ENCODE data around the gene USP9X. TPM values are rescaled to one million over a fixed set of nuclear protein-coding genes. Genes with fewer than 3 reads are reported as not detected.

USP9X gene
- total and polyA plus RNA-seq, 3 donors from 2014 or later, result 50.8 to 161 (median 135) TPM

DNA sequence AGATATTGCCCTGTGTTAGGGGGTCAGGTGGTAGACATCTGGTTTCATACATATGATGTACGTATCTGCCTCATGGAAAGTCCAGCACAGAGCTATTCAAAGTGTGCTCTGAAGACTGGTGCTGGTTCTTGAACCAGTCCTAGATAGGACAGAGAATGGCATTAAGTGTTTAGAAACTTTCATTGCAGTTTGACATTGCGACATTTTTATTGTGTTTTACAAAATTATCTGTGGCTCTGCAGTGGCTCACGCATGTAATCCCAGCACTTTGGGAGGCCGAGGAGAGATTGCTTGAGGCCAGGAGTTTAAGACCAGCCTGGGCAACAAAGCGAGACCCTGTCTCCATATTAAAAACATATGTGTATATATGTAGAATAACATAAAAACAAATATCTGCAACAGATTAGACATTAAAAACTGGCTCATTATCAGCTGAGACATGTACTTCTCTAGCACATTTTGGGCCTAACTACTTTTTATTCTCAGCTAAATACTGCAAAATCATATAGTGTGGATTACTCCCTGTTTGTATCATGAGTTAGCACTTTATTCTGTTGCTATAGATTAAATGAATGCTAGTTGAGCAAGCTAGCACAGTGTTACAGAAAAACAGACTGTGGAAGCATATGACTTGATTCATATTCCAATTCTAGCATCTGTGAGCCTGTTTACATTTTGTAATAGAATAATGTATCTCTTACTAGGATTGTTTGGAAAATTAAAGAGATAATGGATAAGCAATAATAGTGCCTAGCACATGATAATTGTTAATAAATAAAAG, 57.1 kb downstream of the USP9X start:
- H3K9me3 ChIP-seq, result no peaks in the 10 kb centered on the region
- TF ChIP-seq POLR2A (IDR thresholded peaks at IDR 0.05), result no peak
- TF ChIP-seq, protein P1, sequence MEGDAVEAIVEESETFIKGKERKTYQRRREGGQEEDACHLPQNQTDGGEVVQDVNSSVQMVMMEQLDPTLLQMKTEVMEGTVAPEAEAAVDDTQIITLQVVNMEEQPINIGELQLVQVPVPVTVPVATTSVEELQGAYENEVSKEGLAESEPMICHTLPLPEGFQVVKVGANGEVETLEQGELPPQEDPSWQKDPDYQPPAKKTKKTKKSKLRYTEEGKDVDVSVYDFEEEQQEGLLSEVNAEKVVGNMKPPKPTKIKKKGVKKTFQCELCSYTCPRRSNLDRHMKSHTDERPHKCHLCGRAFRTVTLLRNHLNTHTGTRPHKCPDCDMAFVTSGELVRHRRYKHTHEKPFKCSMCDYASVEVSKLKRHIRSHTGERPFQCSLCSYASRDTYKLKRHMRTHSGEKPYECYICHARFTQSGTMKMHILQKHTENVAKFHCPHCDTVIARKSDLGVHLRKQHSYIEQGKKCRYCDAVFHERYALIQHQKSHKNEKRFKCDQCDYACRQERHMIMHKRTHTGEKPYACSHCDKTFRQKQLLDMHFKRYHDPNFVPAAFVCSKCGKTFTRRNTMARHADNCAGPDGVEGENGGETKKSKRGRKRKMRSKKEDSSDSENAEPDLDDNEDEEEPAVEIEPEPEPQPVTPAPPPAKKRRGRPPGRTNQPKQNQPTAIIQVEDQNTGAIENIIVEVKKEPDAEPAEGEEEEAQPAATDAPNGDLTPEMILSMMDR (IDR thresholded peaks at IDR 0.05), result no peak
- H3K4me3 ChIP-seq, result no peak overlapping the region
- no peak for DNase-seq
- H3K36me3 ChIP-seq (ENCODE audit: low read depth, missing control alignments), result no peaks in the 10 kb centered on the region
- H3K27ac ChIP-seq, result no peak overlapping the region
- intact Hi-C loops (cut with DNase I; ENCODE audit: low total_unique reads), result no loop called here
- H3K4me1 ChIP-seq, result no peaks in the 10 kb centered on the region
- H3K27me3 ChIP-seq, result no peaks in the 10 kb centered on the region
- WGBS, 2 donors, result 91% methylated on average over 4 to 5 of the region's 5 CpGs

DNA sequence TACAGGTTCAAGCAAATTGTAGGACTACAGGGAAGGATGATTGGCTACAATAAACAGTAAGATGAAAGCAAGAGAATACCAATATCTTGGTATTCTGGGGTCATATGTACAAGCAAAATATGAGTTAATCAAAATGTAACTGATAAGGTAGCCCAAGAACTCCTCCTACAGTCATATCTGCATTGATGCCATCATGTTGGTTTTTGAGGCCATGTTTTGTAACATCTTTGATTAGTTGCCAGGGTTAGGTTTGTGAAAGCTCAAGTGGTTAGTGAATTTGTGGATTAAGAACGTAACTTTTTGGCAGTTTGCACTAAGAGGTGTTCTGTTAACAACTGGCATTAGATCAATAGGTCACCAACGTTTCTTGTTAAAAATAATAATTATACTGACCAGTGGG, 59.6 kb downstream of the USP9X start:
- TF ChIP-seq, protein P1 (IDR thresholded peaks at IDR 0.05), result no peak
- no peak for TF ChIP-seq POLR2A (IDR thresholded peaks at IDR 0.05)
- DNase-seq, result no peak
- no peaks in the 10 kb centered on the region for H3K27me3 ChIP-seq
- H3K4me1 ChIP-seq, result no peaks in the 10 kb centered on the region
- no peak overlapping the region for H3K4me3 ChIP-seq
- no peaks in the 10 kb centered on the region for H3K9me3 ChIP-seq
- H3K27ac ChIP-seq, result no peak overlapping the region
- WGBS, 2 donors, result 49 to 86% methylated on average over 2 of the region's 2 CpGs
- intact Hi-C loops (cut with DNase I; ENCODE audit: low total_unique reads), result no loop called here
- H3K36me3 ChIP-seq (ENCODE audit: low read depth, missing control alignments), result no peaks in the 10 kb centered on the region

DNA sequence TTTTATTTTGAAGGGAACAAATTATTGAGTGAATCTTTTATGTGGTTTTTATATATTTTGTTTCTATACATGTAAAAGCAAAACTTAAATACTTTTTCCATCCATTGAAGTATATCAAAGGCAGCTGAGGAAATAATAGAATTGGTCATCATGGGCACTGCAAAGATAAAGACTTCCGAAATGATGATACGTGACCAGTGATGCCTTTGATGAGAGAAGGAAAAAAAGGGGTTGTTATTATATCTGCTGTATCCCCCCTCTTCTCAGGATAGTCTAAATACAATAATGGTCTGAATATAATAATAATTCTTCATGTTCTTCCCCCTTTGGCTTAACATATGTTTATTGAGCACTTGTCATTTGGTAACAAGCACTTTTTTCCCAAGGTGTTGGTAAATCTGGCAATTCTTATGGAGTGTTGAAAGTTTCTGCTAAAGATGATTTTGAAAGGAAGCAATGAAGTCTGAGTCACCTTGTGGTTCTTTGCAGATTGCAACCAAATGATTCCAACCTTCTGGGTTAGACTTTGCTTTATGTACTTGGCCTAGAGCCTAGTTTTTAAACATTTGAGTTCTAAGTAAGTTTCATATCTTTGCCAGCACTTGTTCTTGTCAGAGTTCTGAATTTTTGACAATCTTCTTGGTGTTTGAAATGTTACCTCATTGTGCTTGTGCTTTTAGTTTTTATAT, 60.8 kb downstream of the USP9X start:
- Histone ChIP-seq H3K36me3 (ENCODE audit: low read depth, missing control alignments) (no peaks in the 10 kb centered on the region), H3K27ac (no peak overlapping the region), H3K9me3 (no peaks in the 10 kb centered on the region), H3K27me3 (no peaks in the 10 kb centered on the region), H3K4me3 (no peak overlapping the region), H3K4me1 (no peaks in the 10 kb centered on the region)
- 89 to 97% methylated on average over 2 of the region's 2 CpGs for WGBS, 2 donors
- TF ChIP-seq, protein P1 (IDR thresholded peaks at IDR 0.05), result no peak
- no peak for TF ChIP-seq POLR2A (IDR thresholded peaks at IDR 0.05)
- no peak for DNase-seq
- intact Hi-C loops (cut with DNase I; ENCODE audit: low total_unique reads), result no loop called here

DNA sequence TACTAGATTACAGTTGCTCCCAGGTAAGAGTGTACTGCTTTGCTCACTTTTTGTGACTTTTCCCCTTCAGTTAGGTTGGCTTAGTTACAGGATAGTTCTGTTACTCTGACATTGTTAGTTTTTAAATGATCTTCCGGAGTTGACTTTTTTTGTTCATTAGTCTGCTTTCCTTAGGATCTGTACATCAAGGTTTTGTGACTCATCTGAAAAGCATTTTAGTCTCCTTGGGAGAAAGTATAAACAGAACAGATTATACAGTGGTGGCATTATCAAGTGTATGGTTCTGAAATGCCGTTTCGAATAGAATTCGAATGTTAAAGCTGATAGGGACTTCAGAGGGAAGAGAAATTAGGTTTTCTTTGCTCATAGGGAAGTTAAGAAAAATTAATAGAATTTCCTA, 63.3 kb downstream of the USP9X start:
- H3K27ac ChIP-seq, result no peak overlapping the region
- no peaks in the 10 kb centered on the region for H3K4me1 ChIP-seq
- no peak overlapping the region for H3K4me3 ChIP-seq
- WGBS, 2 donors, result 65 to 89% methylated on average over 4 of the region's 4 CpGs
- no peaks in the 10 kb centered on the region for H3K9me3 ChIP-seq
- no peak for TF ChIP-seq POLR2A (IDR thresholded peaks at IDR 0.05)
- TF ChIP-seq, protein P1 (IDR thresholded peaks at IDR 0.05), result no peak
- no peak for DNase-seq
- no peaks in the 10 kb centered on the region for H3K27me3 ChIP-seq
- intact Hi-C loops (cut with DNase I; ENCODE audit: low total_unique reads), result no loop called here
- H3K36me3 ChIP-seq (ENCODE audit: low read depth, missing control alignments), result no peaks in the 10 kb centered on the region
